Measurements from ENCODE around the gene FN3K. TPM values are rescaled to one million over a fixed set of nuclear protein-coding genes. Genes with fewer than 3 reads are reported as not detected.

Gene FN3K
- 10 to 100 TPM in 1 of 2 donors, 1 to 10 TPM in 1; 5.1 to 28.3 TPM for total RNA-seq

- H3K4me3 ChIP-seq: peak within 1 kb of the TSS; percentile 75 to 85
- H3K4me1 ChIP-seq: peaks cover 0 to 23% of the 10 kb centered on the region in 2 donors
- peak; percentile 78 for DNase-seq (ENCODE audit: low spot score)
- TF ChIP-seq CTCF (IDR thresholded peaks at IDR 0.05): no peak
- H3K27ac ChIP-seq: peak within 1 kb of the TSS; percentile 93 to 95
- no peaks in the 10 kb centered on the region for H3K27me3 ChIP-seq
- peaks cover 10% of the 10 kb centered on the region for H3K36me3 ChIP-seq
- H3K9me3 ChIP-seq: no peaks in the 10 kb centered on the region
Measured at GRCh38 chr17:82734987-82735866, at the start of gene FN3K. Gene FN3K, plus strand, starts transcription at chr17:82735615. Its CDS starts 22 bp downstream, at chr17:82735637.

GRCh38 chr17:82686366-82687324 is 48.8 kb upstream of the FN3K start:
- no peak for DNase-seq (ENCODE audit: low spot score)
- Histone ChIP-seq H3K9me3 (peaks cover 0 to 2% of the 10 kb centered on the region in 2 donors), H3K4me1 (no peaks in the 10 kb centered on the region), H3K27me3 (no peaks in the 10 kb centered on the region), H3K27ac (peak overlapping the region in 1 of 2 donors; percentile 4), H3K36me3 (no peaks in the 10 kb centered on the region), H3K4me3 (no peak overlapping the region)
- TF ChIP-seq CTCF (IDR thresholded peaks at IDR 0.05): no peak

- peak overlapping the region in 1 of 2 donors; percentile 4 for H3K27ac ChIP-seq
- H3K4me3 ChIP-seq: no peak overlapping the region
Measured at GRCh38 chr17:82687375-82687861, 48.0 kb upstream of the FN3K start.

DNA sequence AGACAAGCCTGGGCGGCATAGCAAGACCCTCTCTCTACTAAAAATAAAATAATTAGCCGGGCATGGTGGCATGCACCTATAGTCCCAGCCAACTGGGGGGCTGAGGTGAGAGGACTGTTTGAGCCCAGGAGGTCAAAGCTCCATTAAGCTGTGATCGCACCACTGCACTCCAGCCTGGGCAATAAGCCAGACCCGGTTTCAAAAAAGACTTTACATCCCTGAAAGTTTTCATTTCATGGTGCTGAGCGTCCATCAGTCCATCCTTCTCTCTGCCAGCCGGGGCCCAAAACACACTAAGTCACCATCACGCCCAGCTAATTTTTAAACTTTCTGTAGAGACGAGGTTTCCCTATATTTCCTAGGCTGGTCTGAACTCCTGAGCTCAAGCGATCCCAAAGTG is 47.5 kb upstream of the FN3K start:
- no peaks in the 10 kb centered on the region for H3K36me3 ChIP-seq
- no peak overlapping the region for H3K27ac ChIP-seq
- no peaks in the 10 kb centered on the region for H3K9me3 ChIP-seq
- H3K4me3 ChIP-seq: no peak overlapping the region
- DNase-seq (ENCODE audit: low spot score): no peak
- no peaks in the 10 kb centered on the region for H3K4me1 ChIP-seq
- H3K27me3 ChIP-seq: no peaks in the 10 kb centered on the region
- TF ChIP-seq CTCF (IDR thresholded peaks at IDR 0.05): no peak

More at GRCh38 chr17:82687375-82687861, 48.0 kb upstream of the FN3K start:
- H3K9me3 ChIP-seq: no peaks in the 10 kb centered on the region
- H3K4me1 ChIP-seq: no peaks in the 10 kb centered on the region
- no peak for DNase-seq (ENCODE audit: low spot score)
- TF ChIP-seq CTCF (IDR thresholded peaks at IDR 0.05): no peak
- no peaks in the 10 kb centered on the region for H3K27me3 ChIP-seq
- H3K36me3 ChIP-seq: no peaks in the 10 kb centered on the region

DNA sequence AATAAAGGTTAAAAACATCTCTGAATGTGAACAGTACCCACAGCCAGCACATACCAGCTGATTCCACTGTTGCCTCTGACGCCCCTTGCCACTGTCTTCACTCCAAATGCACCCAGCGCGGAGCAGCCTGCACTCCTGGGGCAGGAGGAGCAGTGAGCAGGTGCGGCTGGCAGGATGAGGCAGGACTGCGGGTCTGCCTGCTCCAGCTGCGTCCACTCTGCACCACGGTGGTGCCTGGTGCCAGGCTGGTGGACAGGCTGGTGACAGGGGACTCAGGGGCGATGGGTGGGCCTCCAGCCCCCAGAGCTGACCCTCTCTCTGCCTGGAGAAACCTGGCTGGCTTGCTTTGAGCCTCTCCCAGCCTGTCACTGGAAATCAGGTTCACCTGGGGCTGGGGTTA is 46.3 kb upstream of the FN3K start:
- no peak for DNase-seq (ENCODE audit: low spot score)
- Histone ChIP-seq H3K36me3 (no peaks in the 10 kb centered on the region), H3K27ac (no peak overlapping the region)

More for the DNA sequence above, 46.3 kb upstream of the FN3K start:
- Histone ChIP-seq H3K4me3 (no peak overlapping the region), H3K27me3 (no peaks in the 10 kb centered on the region), H3K9me3 (peaks cover 0 to under 1% of the 10 kb centered on the region in 2 donors), H3K4me1 (no peaks in the 10 kb centered on the region)
- TF ChIP-seq CTCF (IDR thresholded peaks at IDR 0.05): no peak
